GM19240 (cell line): ENCODE results near the gene TMEM140.
"Not testable (repeated sequence)": the region's sequence is repeated elsewhere in the genome, so short reads cannot be mapped to it uniquely, and the experiment has no call there.

ENCODE experiments used
- DNase-seq: peaks from one replicate; pipeline ENCODE4 v3.0.0; 2011; ENCODE audit warnings: low spot score; ENCODE audit not compliant: insufficient read length

The TMEM140 gene

DNA sequence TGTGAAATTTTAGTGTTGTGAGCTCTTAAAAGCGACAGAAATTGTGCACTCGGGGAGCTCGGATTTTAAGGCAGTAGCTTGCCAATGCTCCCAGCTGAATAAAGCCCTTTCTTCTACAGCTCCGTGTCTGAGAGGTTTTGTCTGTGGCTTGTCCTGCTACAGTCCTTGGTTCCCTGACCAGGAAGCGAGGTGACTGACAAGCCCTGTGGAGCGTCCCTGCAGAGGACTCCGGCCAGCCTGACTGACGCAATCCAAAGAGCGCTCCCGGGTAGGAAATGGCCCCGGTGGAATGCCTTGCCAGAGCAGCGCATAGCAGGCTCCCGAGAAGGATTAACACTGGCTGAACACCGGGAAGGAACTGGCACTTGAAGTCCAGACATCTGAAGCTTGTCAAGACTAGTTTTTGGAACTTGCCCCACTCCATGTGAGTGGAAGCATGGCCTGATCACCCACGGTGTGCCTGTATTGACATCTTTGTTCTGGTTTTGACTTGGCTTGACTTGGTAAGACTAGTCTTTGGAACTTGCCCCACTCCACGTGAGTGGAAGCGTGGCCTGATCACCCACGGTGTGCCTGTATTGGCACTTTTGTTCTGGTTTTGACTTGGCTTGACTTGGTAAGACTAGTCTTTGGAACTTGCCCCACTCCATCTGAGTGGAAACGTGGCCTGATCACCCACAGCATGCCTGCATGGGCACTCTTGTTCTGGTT is 23.9 kb downstream of the TMEM140 start:
- not testable (repeated sequence) for DNase-seq

DNA sequence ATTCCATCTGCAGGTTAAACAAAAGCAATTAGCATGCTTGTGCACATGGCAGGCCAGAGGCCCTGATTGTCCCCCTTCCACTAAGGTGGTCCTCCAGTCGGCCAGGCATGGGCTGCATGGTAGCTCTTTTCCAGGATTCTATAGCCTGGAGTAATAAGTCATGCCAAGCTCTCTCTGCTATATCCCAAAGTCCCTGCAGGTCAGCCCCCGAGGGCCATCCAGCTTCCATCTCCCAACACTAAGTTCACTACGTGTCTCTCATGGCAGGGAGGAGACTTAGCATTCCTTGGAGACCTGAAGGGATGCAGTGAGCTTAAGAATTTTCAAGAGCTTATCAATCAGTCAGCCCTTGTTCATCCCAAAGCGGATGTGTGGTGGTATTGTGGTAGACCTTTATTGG is 26.0 kb downstream of the TMEM140 start:
- not testable (repeated sequence) for DNase-seq

- no peak for DNase-seq
Measured at GRCh38 chr7:135174941-135175340, 27.1 kb downstream of the TMEM140 start.

- DNase-seq = no peak
Measured at GRCh38 chr7:135175931-135176330, 28.1 kb downstream of the TMEM140 start.

DNA sequence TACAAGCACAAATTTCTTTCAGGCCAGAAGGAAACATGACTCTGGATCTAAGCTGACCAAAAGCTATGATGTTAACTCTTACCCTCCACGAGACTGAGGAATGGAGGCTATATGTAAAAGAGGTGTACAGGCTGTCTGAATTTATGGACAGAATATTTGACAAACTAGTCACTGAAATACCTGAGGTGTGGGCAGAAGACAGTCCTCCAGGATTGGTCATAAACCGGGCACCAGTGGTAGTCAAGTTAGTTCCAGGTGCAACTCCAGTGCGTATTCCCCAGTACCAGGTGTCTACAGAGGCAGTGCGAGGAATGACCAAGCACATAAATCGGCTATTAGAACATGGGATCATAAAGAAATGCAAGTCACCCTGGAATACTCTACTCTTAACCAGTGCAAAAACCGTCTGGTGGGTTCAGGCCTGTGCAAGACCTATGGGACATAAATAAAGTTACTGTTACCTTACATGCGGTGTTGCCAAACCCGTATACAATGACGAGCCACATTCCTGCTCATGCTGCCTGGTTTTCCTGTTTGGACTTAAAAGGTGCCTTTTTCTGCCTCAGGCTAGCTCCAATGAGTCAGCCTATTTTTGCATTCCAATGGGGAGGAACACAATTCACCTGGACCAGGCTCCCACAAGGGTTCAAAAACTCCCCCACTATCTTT is 29.3 kb downstream of the TMEM140 start:
- DNase-seq = no peak

DNA sequence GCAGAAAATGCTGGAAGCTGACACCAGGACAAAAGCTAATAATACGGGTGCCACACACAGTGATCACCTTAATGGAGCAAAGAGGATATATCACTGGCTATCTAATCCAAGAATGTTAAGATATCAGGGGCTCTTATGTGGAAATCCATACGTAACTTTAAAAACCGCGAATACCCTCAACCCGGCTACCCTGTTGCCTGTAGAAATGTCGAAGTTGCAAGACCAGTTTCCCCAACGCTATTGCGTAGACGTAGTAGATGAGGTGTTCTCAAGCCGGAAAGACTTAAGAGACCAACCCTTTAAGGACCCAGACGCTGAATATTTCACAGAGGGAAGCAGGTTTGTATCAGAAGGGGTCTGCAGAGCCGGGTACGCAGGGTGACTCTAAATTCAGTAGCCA is 30.5 kb downstream of the TMEM140 start:
- no peak for DNase-seq

- DNase-seq = no peak
Measured at GRCh38 chr7:135179321-135179925, 31.6 kb downstream of the TMEM140 start.

- DNase-seq = no peak
Measured at GRCh38 chr7:135180122-135180521, 32.2 kb downstream of the TMEM140 start.

GRCh38 chr7:135181261-135181928 is 33.5 kb downstream of the TMEM140 start:
- DNase-seq = no peak

DNA sequence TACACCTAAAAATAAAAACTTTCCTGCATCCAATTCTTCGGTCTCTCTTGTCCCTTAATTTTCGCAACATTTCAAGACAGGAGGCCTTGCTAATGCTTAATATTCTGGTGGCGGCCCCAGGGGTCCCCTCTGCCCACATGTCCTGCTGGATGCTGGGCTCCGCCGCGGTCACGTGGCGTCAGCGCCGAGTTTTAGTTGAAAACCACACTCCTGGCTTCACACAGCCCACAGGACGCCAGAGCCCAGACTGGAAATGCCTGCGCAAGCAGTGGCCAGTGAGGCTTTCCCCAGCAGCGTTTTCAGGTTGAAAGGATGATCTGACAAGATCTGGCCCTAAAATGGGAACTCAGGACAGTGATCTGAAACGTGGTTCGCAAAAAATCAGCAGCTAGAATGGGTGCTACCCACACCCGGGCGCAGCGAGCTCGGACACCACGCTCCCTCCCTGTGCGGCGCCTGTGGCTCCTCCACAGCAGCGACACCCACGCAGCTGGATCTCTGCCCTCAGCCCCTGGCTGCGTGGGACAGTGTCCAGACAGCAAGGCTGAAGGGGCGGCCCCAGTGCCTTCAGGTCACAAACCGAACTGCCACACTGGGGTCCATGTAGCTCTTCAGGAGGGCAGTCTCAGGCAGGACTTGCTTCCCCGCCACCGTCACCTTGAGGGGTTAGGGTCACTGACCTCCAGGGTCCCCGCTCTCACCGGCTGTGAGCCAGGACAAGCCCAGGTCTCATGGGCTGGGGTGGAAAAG is 34.2 kb downstream of the TMEM140 start:
- no peak for DNase-seq

DNA sequence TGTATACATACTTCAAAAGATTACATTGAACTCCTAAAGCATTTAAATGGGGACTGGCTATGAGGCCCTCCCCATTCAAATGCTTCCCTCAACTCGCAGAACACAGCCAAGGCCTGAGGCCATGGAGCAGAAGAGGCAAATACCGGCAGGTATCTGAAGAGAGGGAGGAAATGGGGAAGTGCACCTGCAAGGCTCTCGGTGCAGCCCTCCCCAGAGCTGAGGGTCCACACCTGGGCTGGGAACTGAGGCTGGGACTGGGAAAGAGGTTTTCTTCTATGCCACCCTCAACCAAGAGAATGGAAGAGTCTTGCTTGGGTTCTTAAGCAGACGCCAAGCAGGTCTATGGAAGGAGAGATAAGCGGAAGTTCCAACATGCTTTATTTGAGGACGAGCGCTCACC is 35.6 kb downstream of the TMEM140 start:
- no peak for DNase-seq

DNA sequence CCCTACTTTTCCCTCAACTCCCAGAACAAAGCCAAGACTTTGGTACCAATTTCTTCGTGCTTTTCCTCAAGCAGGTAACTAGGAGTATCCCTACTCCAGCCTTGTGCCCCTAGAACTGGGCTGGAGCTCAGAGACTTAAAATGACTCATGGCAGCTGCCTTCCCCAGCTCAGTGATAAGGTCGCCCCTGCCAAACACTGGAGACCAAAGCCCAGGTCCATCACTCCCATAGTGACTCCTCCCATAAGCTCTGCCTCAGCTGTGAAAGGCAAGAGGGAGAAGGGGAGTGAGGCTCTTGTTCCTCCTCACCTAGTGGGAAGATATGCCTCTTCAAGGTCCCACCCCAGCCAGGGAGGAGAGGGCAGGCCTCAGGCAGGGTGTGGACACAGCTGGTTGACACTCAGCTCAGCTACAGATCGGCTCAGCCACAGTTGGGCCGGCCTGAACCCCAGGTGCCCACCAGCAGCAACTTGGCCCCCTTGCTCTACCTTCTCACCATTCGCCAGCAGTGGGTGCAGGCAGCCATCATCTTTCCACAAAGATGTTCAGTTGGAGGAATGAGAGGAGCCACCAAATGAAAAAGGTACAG is 36.5 kb downstream of the TMEM140 start:
- DNase-seq = no peak

- DNase-seq = no peak
Measured at GRCh38 chr7:135185471-135186260, 37.8 kb downstream of the TMEM140 start.

GRCh38 chr7:135186261-135186540 is 38.3 kb downstream of the TMEM140 start:
- DNase-seq = no peak

DNA sequence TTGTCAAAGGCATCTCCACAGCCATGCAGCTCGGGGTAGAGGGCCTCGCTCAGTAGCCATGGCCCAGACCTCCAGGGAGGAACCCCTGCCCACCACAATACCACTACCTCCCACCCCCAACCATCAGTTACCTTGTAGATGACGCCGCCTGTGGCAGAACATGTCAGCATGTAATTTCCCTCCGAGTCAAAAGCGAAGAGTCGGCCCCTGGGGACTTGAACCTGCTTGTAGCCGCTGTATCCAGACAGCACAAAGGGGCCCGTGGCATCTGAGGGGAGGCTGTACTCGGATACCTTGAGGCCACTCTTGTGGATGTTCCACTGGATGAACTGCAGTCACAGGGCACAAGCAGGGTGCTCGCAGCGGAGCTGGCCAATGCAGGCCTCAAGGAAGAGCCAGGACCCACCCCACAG is 39.0 kb downstream of the TMEM140 start:
- DNase-seq = no peak

DNA sequence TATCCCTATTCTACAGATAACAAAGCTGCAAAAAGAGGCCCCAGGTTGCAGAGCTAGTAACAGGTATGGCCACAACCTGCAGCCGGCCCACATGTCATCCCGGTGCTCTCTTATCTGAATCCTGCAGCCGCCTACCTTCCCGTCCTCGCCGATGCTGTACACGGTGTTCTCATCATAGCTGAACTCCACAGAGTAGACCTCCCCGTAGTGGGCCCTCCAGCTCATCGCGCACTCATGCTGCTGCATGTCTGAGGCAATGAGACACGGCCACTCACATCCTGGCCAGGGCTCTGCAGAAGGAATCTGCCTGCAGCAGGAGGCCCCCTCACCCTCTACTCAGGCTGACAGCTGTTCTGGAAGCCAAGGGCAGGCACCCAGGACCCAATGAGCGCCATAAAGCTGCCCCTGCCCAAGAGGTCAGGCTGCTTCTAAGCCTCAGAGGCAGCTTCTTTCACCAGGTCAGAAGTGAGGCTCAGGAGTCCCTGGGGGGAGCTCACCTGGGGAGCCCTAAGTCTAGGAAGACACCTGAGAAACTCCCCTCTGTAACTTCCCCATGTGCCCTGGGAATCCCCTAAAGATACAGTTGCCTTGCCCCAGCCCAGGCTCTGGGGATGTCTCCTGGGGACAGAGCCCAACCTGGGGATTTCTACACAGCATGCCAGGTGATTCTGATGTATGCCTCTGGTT is 40.6 kb downstream of the TMEM140 start:
- no peak for DNase-seq

DNA sequence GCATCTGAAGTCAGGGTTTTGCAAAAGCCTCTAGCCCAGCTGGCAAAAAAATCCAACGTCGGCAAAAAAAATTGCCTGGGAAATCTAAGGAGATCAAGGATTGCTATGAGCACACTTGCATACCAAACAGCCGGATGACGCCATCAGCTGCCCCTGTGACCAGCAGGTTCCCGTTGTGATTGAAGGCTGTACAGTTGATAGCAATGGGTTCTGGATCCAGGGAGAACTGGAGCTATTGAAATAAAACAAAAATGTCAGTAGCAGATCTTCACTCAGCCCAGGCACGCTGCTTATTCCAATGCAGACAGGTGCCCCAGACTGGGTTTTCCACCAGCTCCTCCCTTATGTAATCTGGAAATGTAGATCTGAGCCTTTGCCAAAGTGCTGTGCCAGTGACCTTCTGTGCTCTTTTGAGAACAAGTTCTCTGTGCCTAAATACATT is 41.4 kb downstream of the TMEM140 start:
- no peak for DNase-seq

DNA sequence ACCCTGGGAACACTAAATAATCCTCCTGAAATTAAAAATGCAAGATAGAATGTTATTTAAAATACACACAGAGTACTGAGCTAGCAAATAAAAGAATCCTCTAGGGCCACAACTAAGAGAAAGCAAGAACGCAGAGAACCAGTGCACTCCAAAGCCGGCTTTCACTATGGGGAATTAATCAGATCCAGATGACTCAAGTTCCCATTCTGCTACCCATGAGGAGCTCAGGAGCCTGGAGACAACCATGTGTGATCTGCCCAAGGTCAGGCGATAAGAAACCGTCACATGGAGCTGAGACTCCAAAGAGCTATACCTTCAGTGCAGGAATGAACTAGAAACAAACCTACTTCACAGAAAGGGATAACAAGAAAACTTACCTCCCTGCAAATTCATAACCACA is 42.1 kb downstream of the TMEM140 start:
- no peak for DNase-seq

DNA sequence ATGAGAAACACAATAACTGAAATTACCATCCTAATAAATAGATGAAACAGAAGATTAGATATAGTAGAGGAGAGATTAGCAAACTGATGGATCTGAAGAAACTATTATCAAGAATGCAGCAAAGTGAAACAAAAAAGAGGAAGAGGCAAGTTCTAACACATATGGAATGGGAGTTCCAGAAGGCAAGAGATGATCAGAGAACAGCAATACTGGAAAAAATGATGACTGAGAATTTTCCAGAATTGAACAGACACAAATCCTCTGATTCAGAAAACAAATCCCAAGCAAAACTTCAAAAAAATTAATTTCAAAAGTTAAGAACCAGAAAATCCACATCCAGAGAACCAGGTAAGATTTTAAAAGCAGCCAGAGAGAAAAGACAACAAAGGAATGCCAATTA is 42.8 kb downstream of the TMEM140 start:
- DNase-seq = no peak
